ENCODE data around the gene PRSS1.
"Not testable (repeated sequence)": the region's sequence is repeated elsewhere in the genome, so short reads cannot be mapped to it uniquely, and the experiment has no call there.

The PRSS1 gene

DNA sequence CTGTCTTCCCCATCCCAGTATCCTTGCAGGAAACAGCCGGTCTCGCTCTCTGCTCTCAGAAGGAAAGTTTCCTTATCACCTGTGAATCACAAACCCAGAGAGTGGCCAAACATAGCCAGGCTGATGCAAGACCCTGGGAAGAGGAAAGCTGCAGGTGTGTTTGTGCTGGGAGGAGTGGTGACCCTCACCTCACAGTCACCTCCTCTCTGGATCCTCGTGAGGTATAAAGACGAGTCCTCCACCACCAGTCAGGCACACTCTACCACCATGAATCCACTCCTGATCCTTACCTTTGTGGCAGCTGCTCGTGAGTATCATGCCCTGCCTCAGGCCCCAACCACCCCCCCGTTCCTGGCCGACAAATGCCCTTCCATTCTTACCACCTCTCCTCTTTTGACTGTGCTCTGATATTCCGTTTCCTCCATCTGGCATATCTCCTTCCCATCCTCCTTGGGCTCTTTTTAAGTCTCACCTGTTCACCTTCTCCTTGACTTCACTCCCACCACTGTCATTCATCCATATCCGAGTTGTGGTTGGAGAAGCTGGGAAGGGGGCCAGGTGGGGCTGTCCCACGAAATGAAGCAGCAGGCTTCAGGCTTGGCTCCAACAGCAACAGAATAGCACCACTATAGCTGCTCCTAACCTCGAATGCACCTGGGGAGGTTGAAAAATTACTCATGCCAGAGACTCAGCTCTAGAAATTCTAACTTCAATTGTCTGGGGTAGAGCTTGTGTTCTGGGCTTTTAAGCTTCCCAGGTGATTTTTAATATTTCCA, at the start of gene PRSS1:
Gene PRSS1 (plus strand): TSS at position 255 of the 776 bp plus-strand sequence. CDS start 13 bp downstream, at position 268.
- DNase-seq (ENCODE audit: low spot score): no peak

DNA sequence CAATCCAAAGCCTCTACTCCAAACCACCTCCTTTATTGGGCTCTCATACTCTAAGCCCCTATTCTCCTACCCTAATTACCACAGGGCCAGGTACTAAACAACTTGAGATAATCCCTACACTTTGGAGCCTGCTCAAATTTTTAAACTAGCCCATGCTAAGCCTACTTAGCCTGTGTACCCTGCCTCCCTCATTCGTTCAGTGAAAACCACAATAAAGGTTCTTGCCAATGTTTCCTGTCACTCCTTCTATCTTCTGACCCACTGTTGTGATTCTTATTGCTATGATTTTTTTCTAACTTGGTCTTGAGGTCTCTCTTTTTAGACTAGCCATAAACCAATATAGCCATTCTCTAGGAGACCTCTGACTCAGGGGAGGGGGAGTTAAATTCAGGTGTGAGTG, 48.3 kb upstream of the PRSS1 start:
- not testable (repeated sequence) for DNase-seq (ENCODE audit: low spot score)

DNA sequence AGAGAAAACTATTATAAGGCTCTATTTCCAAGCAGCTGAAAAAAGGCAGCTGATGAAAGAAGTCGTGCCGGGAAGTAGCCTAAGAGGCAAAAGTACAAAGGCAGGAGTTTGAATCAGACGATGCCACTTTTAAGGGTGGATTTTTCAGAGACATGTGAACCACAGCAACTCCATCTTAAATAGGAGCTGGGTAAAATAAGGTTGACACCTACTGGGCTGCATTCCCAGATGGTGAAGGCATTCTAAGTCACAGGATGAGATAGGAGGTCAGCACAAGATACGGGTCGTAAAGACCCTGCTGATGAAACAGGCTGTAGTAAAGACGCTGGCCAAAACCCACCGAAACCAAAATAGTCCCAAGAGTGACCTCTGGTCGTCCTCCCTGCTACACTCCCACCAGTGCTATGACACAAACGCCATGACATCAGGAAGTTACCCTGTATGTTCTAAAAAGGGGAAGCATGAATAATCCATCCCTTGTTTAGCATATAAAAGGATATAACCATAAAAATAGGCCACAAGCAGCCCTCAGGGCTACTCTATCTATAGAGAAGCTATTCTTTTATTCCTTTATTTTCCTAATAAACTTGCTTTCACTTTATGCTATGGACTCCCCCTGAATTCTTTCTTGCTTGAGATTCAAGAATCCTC, 45.5 kb upstream of the PRSS1 start:
- DNase-seq (ENCODE audit: low spot score): no peak

DNA sequence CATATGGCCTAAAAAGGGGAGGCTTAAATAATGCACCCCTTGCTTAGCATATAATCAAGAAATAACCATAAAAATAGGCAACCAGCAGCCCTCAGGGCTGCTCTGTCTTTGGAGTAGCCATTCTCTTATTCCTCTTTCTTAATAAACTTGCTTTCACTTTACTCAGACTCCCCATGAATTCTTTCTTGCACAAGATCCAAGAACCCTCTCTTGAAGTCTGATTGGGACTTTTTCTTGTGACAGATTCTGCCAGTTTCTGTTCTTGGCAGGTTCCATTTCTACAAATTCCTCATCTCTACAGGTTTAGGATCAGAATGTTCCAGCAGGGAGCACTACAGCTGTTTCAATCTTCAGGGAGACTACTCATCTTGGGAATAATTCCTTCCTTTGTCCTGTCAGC, 40.5 kb upstream of the PRSS1 start:
- DNase-seq (ENCODE audit: low spot score): not testable (repeated sequence)

DNA sequence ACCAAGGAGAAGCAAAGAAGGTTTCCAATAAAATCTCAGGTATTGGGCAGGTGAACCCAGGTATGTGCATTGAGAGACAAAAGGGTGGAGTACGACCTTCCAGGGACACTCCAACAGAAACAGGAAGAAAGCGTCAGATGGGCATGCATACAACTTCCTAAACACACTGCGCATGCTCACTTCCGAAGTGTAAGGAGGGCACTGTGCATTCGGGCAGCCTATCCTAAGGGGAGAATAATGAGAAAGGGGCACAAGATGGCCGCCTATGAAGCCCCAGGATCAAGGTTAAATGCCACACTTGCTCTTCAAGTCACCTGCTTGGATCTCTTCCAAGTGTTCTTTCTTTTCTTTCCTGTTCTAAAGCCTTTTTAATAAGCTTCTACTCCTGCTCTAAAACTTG, 39.4 kb upstream of the PRSS1 start:
- no peak for DNase-seq (ENCODE audit: low spot score)

DNA sequence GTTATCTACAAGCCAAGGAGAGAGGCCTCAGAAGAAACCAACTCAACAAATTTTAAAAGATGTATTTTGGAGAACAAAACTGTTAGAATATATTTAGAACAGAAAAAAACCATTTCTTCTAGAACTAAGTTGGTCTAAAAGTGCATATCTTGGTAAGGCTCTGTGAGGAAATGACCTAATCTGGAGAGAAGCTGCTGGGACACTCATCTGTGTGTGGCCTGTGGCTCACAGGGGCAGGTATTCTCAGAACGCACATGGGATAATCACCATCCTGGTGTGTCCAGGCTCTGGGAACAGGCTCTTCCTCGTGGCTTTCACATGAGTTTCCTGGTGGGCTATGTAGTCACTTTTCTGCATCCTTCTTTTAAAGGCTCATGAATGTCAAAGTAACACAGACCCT, 38.1 kb upstream of the PRSS1 start:
- DNase-seq (ENCODE audit: low spot score): no peak

DNA sequence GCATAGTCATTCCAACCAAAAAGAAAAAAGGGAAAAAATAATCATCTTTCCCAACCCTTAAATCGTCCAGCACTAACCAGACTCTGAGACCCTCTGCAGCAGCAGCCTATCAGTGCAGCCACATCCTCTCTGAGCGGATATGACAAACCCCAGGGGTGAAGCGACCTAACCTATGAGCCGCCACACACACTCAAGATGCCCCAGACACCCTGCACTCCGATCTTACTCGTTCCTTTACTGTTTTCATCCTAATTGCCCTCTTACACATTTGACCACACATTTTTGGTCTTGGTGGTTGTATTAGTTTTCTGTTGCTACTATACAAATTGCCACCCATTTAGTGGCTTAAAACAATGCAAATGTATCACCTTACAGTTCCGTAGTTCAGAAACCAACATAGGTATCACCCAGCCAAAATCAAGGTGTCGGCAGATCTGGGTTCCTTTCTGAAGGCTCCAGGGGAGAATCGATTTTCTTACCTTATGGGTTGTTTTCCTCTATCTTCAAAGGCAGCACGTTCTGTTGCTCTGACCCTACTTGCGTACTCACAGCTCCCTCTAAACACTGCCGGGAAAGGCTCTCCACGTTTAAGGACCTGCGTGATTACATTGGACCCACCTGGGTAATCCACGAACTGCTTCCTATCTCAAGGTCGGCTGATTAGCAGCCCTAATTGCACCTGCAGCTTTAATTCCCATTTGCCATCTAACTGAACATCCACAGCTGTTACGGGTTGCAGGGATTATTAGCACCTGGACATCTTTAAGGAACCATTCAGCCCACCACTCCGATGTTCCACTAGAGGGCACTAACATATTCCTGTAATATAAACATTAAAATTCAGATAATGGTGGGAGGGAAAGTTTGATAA, 37.3 kb upstream of the PRSS1 start:
- peak; percentile 32 for DNase-seq (ENCODE audit: low spot score)

DNA sequence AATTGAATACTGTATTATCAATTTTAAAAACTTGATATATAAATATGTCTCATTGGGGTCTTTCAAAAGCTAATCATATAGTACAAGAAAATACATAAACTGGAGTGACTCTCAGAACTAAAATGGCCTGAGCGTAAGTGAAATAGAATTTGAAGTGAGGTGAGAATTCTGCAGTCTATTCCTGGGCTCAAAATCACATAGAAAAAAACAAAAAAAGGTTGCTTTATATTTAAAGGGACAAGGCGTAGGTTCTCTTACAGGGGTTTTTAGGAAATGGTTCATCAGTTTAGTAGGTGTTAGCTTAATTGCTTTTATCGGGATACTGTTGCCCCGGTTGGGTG, 36.7 kb upstream of the PRSS1 start:
- no peak for DNase-seq (ENCODE audit: low spot score)

DNA sequence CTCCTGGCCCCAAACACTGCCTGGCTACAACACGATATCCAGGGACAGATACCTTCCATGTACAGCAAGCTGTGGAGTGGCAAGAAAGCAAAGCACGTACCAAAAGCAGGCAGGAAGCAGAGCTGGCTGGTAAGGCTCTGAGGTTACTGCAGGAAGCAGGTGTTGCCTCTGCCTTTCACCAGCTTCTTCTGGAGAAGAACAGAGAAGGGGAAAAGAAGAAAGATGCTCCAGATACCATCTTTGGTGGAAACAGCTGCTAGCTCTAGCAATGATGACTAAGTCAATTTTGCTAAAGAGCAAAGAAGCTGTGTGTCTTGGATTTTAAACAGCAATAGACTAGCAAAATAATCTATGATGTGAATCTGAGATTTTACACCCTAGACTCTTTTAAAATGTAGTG, 34.9 kb upstream of the PRSS1 start:
- peak; percentile 59 for DNase-seq (ENCODE audit: low spot score)

DNA sequence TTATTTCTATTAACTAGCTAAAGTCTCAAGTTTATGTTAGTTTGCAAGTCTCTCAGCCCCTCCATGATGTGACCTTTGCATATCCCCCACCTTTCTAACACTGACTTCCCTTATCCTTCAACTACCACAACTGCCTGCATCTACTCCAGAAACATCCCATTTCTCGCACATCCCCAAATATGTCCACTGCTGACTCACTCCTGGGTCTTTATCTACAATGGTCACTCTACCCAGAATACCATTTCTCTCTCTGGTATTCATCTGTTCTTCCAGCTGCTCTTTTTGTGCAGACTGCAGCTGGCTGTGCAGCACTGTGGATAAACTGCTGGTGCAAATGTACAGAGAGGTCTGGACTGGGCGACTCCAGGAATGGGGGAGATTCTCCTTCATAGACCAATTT, 32.7 kb upstream of the PRSS1 start:
- no peak for DNase-seq (ENCODE audit: low spot score)

DNA sequence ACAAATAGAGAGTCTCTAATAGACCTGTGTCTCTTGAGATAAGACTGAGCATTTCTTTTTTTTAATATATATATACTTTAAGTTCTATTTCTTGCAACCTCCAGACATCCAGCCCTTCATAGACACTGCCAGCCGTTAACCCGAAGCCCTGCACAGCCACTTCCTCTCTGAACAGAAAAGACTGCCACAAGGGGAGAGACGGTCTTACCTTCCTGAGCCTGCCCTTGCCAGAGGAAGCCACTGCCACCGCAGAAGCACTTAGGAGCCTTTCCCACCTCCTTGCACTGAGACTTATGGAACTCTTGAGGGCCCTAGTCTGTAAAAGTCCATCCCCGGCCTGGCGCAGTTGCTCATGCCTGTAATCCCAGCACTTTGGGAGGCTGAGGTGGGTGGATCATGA, 31.8 kb upstream of the PRSS1 start:
- DNase-seq (ENCODE audit: low spot score): peak; percentile 22

DNA sequence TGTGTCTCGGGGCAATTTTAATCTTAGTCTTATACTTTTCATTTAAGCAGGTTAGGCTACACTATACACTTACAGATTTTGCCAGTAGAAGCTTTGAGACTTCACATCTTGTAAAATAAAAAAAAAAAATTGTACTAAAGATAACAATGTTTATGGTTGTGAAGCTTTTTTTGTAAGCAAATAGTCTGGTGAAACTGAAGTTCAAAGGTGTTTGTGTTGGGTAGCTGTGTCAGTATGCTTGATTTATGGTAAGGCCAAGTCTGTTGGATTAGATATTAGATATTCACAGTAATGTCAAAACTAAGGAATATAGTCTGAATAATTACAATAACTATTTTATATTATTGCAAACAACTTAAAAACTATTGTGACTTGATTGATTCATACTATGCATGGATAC, 31.0 kb upstream of the PRSS1 start:
- DNase-seq (ENCODE audit: low spot score): no peak

DNA sequence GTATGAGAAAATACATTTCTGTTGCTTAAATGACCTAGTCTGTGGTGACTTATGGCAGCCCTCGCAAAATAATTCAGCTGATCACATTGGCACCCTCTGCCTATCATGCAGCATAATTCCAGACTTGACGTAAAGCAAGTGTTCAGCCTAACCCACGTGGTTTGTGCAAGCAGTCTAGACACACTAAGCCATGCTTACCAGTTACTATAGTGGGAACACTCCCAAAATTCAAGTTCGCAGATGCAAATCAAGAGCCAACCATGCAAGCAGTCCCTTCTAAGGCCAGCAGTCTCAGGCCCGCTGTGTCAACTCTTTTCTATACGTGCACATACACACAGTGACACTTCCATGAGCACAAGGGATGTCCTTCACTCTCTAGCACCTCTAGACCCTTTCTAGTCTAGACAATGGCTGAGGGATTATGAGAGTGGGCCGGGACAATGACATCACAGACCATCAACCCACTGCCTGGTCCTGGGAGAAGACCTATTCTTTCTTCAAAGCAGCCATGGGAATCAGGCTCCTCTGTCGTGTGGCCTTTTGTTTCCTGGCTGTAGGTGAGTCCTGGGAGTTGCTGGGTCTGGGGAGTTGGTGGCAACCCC, 29.0 kb upstream of the PRSS1 start:
- DNase-seq (ENCODE audit: low spot score): no peak

DNA sequence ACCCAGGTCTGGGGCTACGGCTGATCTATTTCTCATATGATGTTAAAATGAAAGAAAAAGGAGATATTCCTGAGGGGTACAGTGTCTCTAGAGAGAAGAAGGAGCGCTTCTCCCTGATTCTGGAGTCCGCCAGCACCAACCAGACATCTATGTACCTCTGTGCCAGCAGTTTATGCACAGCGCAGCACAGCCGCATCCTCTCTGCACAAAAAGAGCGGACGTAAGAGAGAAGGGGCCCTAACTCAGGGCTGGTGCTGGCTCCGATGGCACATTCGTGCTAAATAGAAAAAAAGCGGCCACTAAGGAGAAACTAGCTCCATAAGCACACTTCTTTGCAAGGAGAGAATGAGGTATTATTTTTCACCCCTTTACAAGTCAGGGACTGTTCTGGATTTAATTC, 28.3 kb upstream of the PRSS1 start:
- DNase-seq (ENCODE audit: low spot score): no peak

DNA sequence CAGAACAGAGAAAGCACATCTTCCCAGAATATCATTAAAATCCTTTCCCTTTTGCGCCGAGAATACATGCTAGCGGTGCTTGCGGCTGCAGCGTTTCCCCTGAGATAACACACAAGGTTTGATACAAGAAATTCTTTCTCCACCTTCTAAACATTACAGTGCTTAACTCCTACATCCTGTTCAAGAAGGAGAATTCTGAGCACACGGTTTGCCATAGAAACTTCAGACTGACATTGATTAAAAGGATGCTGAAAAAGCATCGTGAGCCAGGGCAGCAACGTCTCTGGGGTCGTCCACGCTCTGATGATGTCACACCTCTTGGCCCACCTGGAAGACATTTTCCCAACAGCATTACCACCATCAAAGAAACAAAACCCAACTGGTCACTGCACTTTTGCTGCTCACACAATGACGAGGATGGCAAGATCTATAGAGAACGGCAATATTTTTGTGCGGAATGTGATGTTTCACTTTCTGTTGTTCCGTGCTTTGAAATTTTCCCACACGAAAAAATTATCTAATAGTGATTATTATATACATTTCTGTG, 27.0 kb upstream of the PRSS1 start:
- no peak for DNase-seq (ENCODE audit: low spot score)

DNA sequence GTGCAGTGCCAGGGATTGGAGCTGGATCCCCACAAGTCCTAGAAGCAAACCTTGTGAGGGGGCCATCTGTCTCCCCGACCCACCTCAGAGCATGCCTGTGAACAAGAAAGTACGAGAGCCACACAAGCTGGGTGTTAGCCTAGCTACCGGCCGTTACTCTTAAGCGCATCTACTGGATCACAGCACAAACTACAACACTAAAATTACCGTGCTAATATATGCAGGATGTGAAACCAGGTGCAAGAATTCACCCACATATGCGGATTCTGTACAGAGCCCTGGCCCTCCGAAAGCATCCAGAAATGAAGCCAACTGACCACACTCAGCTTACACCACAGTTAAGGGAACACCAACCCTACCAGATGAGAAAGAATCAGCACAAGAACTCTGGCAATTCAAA, 16.0 kb upstream of the PRSS1 start:
- DNase-seq (ENCODE audit: low spot score): no peak

DNA sequence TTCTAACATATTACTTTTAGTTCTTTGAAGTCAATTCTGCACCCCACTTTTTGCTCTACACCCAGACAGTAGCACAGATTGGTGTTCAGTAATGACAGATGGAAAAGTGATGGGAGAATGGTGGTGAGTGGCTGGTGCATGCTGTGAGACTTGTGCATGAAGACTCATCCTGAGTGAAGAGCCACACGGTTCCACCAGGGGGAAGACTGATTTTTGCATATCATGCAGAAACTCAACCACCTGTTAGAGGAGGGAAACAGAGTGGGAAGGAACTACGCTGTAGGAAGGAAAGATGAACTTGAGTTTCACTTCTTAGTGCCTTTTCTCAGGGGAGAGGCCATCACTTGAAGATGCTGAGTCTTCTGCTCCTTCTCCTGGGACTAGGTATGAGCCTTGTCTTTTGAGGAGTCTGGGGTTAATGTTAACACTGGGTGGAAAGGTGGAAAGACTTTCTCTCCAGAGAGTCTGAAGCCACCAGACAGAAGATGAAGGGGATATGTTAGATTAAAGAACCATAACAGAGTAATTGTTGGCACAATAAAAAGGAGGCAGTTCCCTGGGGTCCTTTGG, 9.3 kb upstream of the PRSS1 start:
- DNase-seq (ENCODE audit: low spot score): no peak

DNA sequence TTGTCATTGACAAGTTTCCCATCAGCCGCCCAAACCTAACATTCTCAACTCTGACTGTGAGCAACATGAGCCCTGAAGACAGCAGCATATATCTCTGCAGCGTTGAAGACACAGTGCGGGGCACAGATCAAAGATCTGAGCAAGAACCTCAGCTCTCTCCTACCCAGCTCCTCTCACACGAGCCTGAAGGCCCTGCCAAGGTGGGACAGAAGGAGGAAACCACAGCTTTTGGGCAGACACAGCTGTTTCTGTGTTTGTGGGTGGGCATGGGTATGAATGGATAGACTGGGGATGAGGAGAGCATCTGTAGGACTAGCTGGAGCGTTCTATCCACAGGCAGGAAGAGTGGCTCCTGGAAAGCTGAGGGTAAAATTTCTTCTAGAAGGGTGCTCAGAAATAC, 8.5 kb upstream of the PRSS1 start:
- DNase-seq (ENCODE audit: low spot score): no peak

DNA sequence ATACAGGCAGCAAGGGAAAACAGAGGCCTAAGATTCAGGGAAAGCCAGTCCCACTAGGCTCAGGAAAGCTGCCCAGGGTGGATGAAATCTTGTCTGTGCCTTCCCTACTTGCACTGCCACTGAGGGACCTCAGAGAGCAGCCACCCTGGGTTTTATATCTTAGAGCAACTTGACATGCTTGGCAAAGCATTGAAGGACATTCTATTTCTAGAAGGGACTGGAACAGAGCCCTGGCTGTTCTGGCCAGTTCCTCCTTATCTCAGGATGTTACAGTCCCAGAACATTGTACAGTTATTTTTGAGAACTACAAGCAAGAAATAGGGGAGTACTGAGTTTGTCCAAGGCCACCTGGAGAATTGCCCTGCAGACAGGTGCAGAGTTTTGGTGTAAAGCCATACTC, 7.3 kb upstream of the PRSS1 start:
- not testable (repeated sequence) for DNase-seq (ENCODE audit: low spot score)

DNA sequence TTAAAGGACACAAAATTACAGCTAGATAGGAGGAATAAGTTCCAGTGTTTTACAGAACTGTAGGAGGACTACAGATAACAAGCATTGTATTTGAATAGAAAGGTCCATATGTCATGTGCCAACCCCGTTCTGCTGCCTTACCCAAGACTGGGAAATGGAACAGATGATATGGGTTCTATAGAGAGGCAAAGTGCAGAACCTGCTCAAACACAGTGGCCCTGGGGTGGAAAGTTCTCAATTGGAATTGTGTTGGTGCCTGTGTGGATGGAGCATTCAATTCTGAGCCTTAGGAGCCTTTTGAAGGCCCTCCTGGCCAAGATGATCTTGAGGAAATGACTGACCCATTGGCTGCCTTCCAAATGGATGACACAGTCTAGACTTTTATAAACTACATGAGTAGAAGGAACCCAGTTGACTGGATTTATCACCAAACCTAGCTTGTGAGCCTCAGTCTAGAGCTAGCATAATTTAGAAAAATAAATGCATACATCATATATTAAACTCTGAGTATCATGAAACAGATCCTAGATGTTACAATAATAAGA, 4.1 kb upstream of the PRSS1 start:
- no peak for DNase-seq (ENCODE audit: low spot score)

DNA sequence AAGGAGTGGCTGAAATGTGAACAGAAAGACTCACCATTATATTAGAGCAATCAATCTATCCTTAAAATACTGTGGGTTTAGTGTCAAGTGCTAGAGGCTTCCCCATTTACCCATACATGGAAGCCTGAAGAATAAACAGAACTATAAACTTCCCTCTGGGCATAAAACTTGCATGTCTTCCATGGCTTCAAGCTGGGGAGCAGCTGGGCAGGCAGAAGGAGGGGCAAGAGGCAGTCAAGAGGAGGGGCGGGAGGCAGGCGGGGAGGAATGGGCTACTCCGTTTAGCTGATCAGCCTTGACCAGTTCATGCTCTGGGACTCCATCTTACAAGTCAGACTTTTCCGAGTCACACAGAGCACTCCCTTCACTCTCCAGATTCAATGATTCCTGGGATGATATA, 3.5 kb upstream of the PRSS1 start:
- DNase-seq (ENCODE audit: low spot score): no peak

DNA sequence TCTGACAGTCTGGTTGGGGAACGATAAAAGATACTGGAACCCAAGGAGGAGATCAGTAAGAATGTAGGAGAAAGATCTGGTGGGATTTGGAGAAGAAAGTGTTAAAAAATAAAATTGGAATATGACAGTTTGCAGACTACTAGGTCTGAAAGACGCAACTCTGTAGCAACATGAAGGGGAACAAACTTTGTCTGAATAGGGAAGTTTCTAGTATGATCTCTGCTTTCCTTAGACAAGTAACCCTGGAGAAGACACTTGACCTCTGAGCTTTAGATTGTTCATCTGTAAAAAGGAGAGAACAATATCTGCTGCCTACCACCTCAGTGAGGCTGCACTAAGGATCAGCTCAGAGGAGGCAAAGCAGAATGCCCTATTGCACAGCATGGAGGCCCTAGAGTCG, 3.0 kb upstream of the PRSS1 start:
- DNase-seq (ENCODE audit: low spot score): no peak
